ENCODE results near the gene ADAM23. TPM values are rescaled to one million over a fixed set of nuclear protein-coding genes. Genes with fewer than 3 reads are reported as not detected.

The ADAM23 gene
- total and polyA plus RNA-seq, 2 experiments from 2014 or later = 1.8 to 4.4 TPM

DNA sequence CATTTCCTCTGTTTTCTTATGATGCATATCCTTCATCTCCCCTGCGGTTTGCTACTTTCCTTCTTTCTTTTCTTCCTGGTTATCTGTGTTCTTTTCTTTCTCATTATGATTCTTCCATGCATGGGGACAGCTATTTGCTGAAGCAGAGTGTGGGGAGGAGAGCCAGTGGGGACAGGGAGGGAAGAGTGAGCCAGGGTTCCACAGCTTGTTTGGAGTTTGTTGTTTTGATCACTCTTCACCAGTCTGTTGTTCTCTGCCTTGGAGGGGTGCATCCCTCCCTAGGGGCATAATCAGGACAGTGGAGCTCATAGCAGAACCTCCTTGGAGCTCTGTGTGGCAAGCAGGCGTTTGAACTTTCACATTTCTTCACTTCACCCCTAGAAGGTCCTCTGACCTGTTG is 68.0 kb downstream of the ADAM23 start:
- in situ Hi-C loops (cut with MboI) = no loop called here
- 47 to 51% methylated on average over 1 to 2 of the region's 2 CpGs for WGBS, 2 experiments (ENCODE audit: low coverage in 1 of 2, low lambda C conversion rate in 2 of 2, missing lambda C conversion rate in 2 of 2)

DNA sequence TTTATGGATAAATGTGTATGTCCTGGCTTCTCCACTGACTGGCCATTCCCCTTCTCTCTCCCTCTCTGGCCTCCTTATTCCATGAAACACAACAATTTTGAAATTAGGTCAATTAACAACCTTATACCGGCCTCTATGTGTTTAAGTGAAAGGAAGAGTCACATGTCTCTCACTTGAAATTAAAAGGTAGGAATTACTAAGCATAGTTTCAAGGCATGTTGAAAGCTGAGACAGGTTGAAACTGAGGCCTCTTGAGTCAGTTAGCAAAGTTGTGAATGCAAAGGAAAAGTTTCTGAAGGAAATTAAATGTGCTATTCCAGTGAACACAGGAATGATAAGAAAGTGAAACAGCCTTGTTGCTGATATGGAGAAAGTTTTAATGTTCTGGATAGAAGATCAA is 69.7 kb downstream of the ADAM23 start:
- Histone ChIP-seq H3K36me3 (ENCODE audit: low read depth) (no peaks in the 10 kb centered on the region), H4K20me1 (ENCODE audit: insufficient read depth) (no peaks in the 10 kb centered on the region), H3K9me2 (ENCODE audit: insufficient read depth) (no peaks in the 10 kb centered on the region), H3K9ac (no peak overlapping the region), H3F3A (ENCODE audit: insufficient read depth) (no peaks in the 10 kb centered on the region), H3K4me2 (ENCODE audit: unreplicated experiment) (no peak overlapping the region), H3K27me3 (replicated peaks; ENCODE audit: insufficient read depth) (no peaks in the 10 kb centered on the region), H2AFZ (no peak overlapping the region), H3K9me3 (ENCODE audit: low read depth) (no peaks in the 10 kb centered on the region), H3K27ac (no peak overlapping the region), H3K79me2 (ENCODE audit: insufficient read depth) (no peaks in the 10 kb centered on the region), H3K4me3 (no peak overlapping the region), H3K4me1 (ENCODE audit: insufficient read depth) (no peaks in the 10 kb centered on the region)
- 76 to 83% methylated on average over 1 of the region's 1 CpG for WGBS, 2 experiments (ENCODE audit: low coverage in 1 of 2, low lambda C conversion rate in 2 of 2, missing lambda C conversion rate in 2 of 2)
- DNase-seq = no peak
- in situ Hi-C loops (cut with MboI) = no loop called here
- TF ChIP-seq EZH2phosphoT487 (IDR thresholded peaks at IDR 0.05; ENCODE audit: insufficient read depth, low read depth) (no peak), EZH2 (IDR thresholded peaks at IDR 0.05; ENCODE audit: insufficient read depth, poor library complexity, severe bottlenecking) (no peak)

More for the DNA sequence above, 68.0 kb downstream of the ADAM23 start:
- Histone ChIP-seq H3K4me1 (ENCODE audit: insufficient read depth) (no peaks in the 10 kb centered on the region), H2AFZ (no peak overlapping the region), H3K27ac (no peak overlapping the region), H3K27me3 (replicated peaks; ENCODE audit: insufficient read depth) (no peaks in the 10 kb centered on the region), H3K36me3 (ENCODE audit: low read depth) (no peaks in the 10 kb centered on the region), H3K9me3 (ENCODE audit: low read depth) (no peaks in the 10 kb centered on the region), H3K9me2 (ENCODE audit: insufficient read depth) (no peaks in the 10 kb centered on the region), H3K79me2 (ENCODE audit: insufficient read depth) (no peaks in the 10 kb centered on the region), H3K9ac (no peak overlapping the region), H3F3A (ENCODE audit: insufficient read depth) (no peaks in the 10 kb centered on the region), H4K20me1 (ENCODE audit: insufficient read depth) (no peaks in the 10 kb centered on the region), H3K4me2 (ENCODE audit: unreplicated experiment) (no peak overlapping the region), H3K4me3 (no peak overlapping the region)
- no peak for TF ChIP-seq EZH2phosphoT487 (IDR thresholded peaks at IDR 0.05; ENCODE audit: insufficient read depth, low read depth)
- TF ChIP-seq EZH2 (IDR thresholded peaks at IDR 0.05; ENCODE audit: insufficient read depth, poor library complexity, severe bottlenecking) = no peak
- no peak for DNase-seq

DNA sequence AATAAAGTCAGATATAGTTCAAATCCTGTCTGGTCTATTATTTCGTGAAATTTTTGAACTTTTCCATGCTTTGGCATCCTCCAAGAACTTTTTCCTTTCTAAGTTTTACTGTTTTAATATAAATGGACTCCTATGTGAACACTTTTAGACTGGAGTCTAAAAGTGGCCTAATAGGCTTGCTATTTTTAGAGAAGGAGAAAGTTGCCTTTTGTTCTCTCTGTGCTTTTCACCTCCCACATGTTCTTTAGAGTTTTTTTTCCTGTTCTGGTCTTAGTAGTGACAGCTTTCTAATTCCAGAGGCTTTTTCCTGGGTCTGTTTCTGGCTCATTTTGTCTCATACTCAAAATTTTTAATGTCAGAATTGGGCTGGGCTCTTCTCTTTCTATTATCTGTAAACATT is 72.2 kb downstream of the ADAM23 start:
- H3K4me2 ChIP-seq (ENCODE audit: unreplicated experiment) = no peak overlapping the region
- WGBS, 2 experiments (ENCODE audit: low coverage in 1 of 2, low lambda C conversion rate in 2 of 2, missing lambda C conversion rate in 2 of 2) = 17 to 36% methylated on average over 1 of the region's 1 CpG
- no peaks in the 10 kb centered on the region for H3K9me2 ChIP-seq (ENCODE audit: insufficient read depth)
- H3K9ac ChIP-seq = no peak overlapping the region
- in situ Hi-C loops (cut with MboI) = no loop called here
- no peak for DNase-seq
- TF ChIP-seq EZH2 (IDR thresholded peaks at IDR 0.05; ENCODE audit: insufficient read depth, poor library complexity, severe bottlenecking) = no peak
- no peak for TF ChIP-seq EZH2phosphoT487 (IDR thresholded peaks at IDR 0.05; ENCODE audit: insufficient read depth, low read depth)
- no peaks in the 10 kb centered on the region for H3K9me3 ChIP-seq (ENCODE audit: low read depth)
- no peaks in the 10 kb centered on the region for H3K4me1 ChIP-seq (ENCODE audit: insufficient read depth)
- no peak overlapping the region for H2AFZ ChIP-seq
- no peak overlapping the region for H3K27ac ChIP-seq
- H3K4me3 ChIP-seq = no peak overlapping the region
- no peaks in the 10 kb centered on the region for H4K20me1 ChIP-seq (ENCODE audit: insufficient read depth)
- no peaks in the 10 kb centered on the region for H3F3A ChIP-seq (ENCODE audit: insufficient read depth)
- no peaks in the 10 kb centered on the region for H3K36me3 ChIP-seq (ENCODE audit: low read depth)
- no peaks in the 10 kb centered on the region for H3K27me3 ChIP-seq (replicated peaks; ENCODE audit: insufficient read depth)
- no peaks in the 10 kb centered on the region for H3K79me2 ChIP-seq (ENCODE audit: insufficient read depth)

DNA sequence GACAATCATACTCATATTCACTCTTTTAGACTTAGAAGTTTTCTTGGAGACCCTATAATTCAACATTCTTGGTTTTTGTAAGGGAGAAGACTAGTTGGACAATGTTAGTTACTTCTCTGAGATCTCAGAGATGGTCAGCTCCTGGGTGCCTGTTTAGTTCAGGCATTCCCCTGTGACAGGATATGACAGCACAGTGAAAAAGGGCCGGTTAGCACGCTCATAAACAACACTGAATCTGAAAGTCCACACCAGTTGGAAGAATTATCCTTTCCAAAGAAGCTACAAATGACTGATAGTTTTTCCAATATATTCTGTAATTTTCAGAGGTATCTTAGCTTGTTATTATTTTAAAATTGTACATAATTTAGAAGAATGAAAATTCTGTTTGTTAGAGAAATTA is 75.7 kb downstream of the ADAM23 start:
- Histone ChIP-seq H4K20me1 (ENCODE audit: insufficient read depth) (no peaks in the 10 kb centered on the region), H3K9me3 (ENCODE audit: low read depth) (no peaks in the 10 kb centered on the region), H2AFZ (no peak overlapping the region), H3K9ac (no peak overlapping the region), H3K4me1 (ENCODE audit: insufficient read depth) (no peaks in the 10 kb centered on the region), H3K4me2 (ENCODE audit: unreplicated experiment) (no peak overlapping the region), H3F3A (ENCODE audit: insufficient read depth) (no peaks in the 10 kb centered on the region), H3K4me3 (no peak overlapping the region), H3K27me3 (replicated peaks; ENCODE audit: insufficient read depth) (no peaks in the 10 kb centered on the region), H3K9me2 (ENCODE audit: insufficient read depth) (no peaks in the 10 kb centered on the region), H3K36me3 (ENCODE audit: low read depth) (no peaks in the 10 kb centered on the region), H3K27ac (no peak overlapping the region), H3K79me2 (ENCODE audit: insufficient read depth) (no peaks in the 10 kb centered on the region)
- no peak for TF ChIP-seq EZH2 (IDR thresholded peaks at IDR 0.05; ENCODE audit: insufficient read depth, poor library complexity, severe bottlenecking)
- TF ChIP-seq EZH2phosphoT487 (IDR thresholded peaks at IDR 0.05; ENCODE audit: insufficient read depth, low read depth) = no peak
- DNase-seq = no peak
- in situ Hi-C loops (cut with MboI) = no loop called here
- 78 to 82% methylated on average over 2 of the region's 2 CpGs for WGBS, 2 experiments (ENCODE audit: low coverage in 1 of 2, low lambda C conversion rate in 2 of 2, missing lambda C conversion rate in 2 of 2)

DNA sequence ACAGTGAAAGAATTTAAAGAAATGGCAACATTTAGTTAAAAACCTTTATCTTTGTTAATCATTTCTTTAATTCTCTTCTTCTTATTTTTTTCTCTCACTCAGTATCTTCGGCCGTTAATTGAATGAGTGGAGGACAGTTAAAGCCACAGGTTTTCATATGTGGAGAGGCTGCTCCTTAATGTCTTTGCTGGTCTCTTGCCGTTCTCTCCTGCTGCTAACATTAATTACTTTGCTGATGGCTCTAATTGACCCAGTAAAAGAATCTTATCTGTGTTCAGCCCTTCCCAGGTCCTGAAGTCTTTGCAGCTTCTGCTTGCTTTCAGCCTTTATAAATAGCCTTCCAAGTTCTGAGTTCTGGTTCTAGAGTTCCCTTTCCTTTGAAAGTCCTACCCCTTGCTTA is 77.1 kb downstream of the ADAM23 start:
- WGBS, 2 experiments (ENCODE audit: low coverage in 1 of 2, low lambda C conversion rate in 2 of 2, missing lambda C conversion rate in 2 of 2) = 69 to 78% methylated on average over 3 of the region's 3 CpGs
- Histone ChIP-seq H3K4me1 (ENCODE audit: insufficient read depth) (no peaks in the 10 kb centered on the region), H3K9ac (no peak overlapping the region), H3K36me3 (ENCODE audit: low read depth) (no peaks in the 10 kb centered on the region), H3K27ac (no peak overlapping the region), H2AFZ (no peak overlapping the region), H3K79me2 (ENCODE audit: insufficient read depth) (no peaks in the 10 kb centered on the region), H3K4me2 (ENCODE audit: unreplicated experiment) (no peak overlapping the region), H3F3A (ENCODE audit: insufficient read depth) (no peaks in the 10 kb centered on the region), H3K9me3 (ENCODE audit: low read depth) (no peaks in the 10 kb centered on the region), H3K4me3 (no peak overlapping the region), H3K9me2 (ENCODE audit: insufficient read depth) (no peaks in the 10 kb centered on the region), H4K20me1 (ENCODE audit: insufficient read depth) (no peaks in the 10 kb centered on the region), H3K27me3 (replicated peaks; ENCODE audit: insufficient read depth) (no peaks in the 10 kb centered on the region)
- TF ChIP-seq EZH2phosphoT487 (IDR thresholded peaks at IDR 0.05; ENCODE audit: insufficient read depth, low read depth) (no peak), EZH2 (IDR thresholded peaks at IDR 0.05; ENCODE audit: insufficient read depth, poor library complexity, severe bottlenecking) (no peak)
- DNase-seq = no peak
- in situ Hi-C loops (cut with MboI) = no loop called here
